Suprapubic skin (tissue), 4 donors: Measurements from ENCODE around the gene GSAP. TPM values are rescaled to one million over a fixed set of nuclear protein-coding genes. Genes with fewer than 3 reads are reported as not detected.

ENCODE experiments used
- DNase-seq, 2 donors: peaks; one replicate each; pipeline ENCODE4 v3.0.0-alpha.2; 2019; ENCODE audit warnings: low spot score in 2 of 2
- H3K27ac ChIP-seq: fragments of 200-600 bp; sonication (generic); one replicate; pipeline ENCODE4 v1.5.1; 2019
- H3K27me3 ChIP-seq: fragments of 200-600 bp; sonication (generic); one replicate; pipeline ENCODE4 v1.5.1; 2019
- H3K36me3 ChIP-seq: fragments of 200-600 bp; sonication (generic); one replicate; pipeline ENCODE4 v1.5.1; 2019
- H3K4me1 ChIP-seq: fragments of 200-600 bp; sonication (generic); one replicate; pipeline ENCODE4 v1.5.1; 2019
- H3K4me3 ChIP-seq: fragments of 200-600 bp; sonication (generic); one replicate; pipeline ENCODE4 v1.5.1; 2019; ENCODE audit warnings: mild to moderate bottlenecking
- H3K9me3 ChIP-seq: fragments of 200-600 bp; sonication (generic); one replicate; pipeline ENCODE4 v1.5.1; 2019
- CTCF ChIP-seq, 2 donors: fragments of 200-600 bp in 1 of 2; fragments of 450-650 bp in 1 of 2; sonication (generic) in 1 of 2; IDR thresholded peaks; one replicate each; pipeline ENCODE4 v1.5.1; 2016 to 2019; ENCODE audit warnings: antibody characterized with exemption in 2 of 2, mild to moderate bottlenecking in 1 of 2, moderate library complexity in 1 of 2
- EP300 ChIP-seq: sonication (generic); formaldehyde crosslinking; IDR thresholded peaks from one replicate; pipeline ENCODE4 v1.6.1; 2017; ENCODE audit warnings: antibody characterized with exemption
- POLR2A ChIP-seq, 2 donors: fragments of 450-650 bp; IDR thresholded peaks; one replicate each; pipeline ENCODE4 v1.6.1; 2017; ENCODE audit warnings: antibody characterized with exemption in 2 of 2, mild to moderate bottlenecking in 2 of 2, moderate library complexity in 2 of 2
- POLR2AphosphoS5 ChIP-seq, 3 donors: sonication (generic); formaldehyde crosslinking; IDR thresholded peaks; one replicate each; pipeline ENCODE4 v1.6.1; 2017; ENCODE audit warnings: antibody characterized with exemption in 3 of 3
- WGBS: methylation state at CpG from one replicate; pipeline ENCODE4 v1.1.5; 2018; 5-methylcytosine and 5-hydroxymethylcytosine counted together
- total RNA-seq, 4 donors: library from RNA; depleted of rRNA; stranded (reverse); fragments of >200 nt; gene quantifications; one replicate each; pipeline ENCODE4 v1.1.0, GENCODE V29; 2016

The GSAP gene
- total RNA-seq, 4 donors from 2014 or later: 11.8 to 52.8 (median 17.2) TPM

DNA sequence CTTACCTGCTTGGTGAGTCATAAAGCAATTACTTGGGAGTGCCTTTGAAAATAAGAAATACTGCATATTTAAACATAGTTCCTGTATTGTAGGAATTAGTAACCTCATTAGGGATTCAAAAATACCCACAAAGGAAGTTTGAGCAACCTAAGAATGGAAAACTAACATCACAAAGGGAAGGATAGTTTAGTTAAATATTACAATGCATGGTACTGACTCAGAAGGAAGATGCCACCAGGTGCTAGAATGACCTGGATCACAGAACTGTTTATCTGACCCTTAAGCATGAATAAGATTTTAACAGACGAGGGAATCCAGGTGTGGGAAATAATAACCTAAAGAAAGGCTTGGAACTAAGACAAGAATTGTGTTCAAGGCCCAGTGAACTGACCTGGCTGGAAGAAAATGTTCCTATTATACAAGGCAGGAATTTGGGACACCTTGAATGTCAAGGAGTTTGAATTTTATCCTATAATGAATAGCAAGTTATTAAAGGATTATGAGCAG, 106.4 kb downstream of the GSAP start:
- TF ChIP-seq POLR2AphosphoS5 (IDR thresholded peaks at IDR 0.05) (no peak), EP300 (no peak), POLR2A (IDR thresholded peaks at IDR 0.05) (no peak), CTCF (IDR thresholded peaks at IDR 0.05) (no peak)
- WGBS: 61% methylated on average over 1 of the region's 1 CpG
- H3K27ac ChIP-seq: no peak overlapping the region
- H3K27me3 ChIP-seq: no peaks in the 10 kb centered on the region
- H3K9me3 ChIP-seq: no peaks in the 10 kb centered on the region
- H3K4me3 ChIP-seq: no peak overlapping the region
- H3K36me3 ChIP-seq: peaks cover 3% of the 10 kb centered on the region
- no peak for DNase-seq
- H3K4me1 ChIP-seq: peaks cover 41% of the 10 kb centered on the region

- no CpG with 5 or more reads among the region's 4 CpGs for WGBS
- TF ChIP-seq POLR2AphosphoS5 (IDR thresholded peaks at IDR 0.05) (no peak), POLR2A (IDR thresholded peaks at IDR 0.05) (no peak)
- H3K9me3 ChIP-seq: no peaks in the 10 kb centered on the region
- H3K4me1 ChIP-seq: peaks cover 38% of the 10 kb centered on the region
- no peak for DNase-seq
- H3K27me3 ChIP-seq: no peaks in the 10 kb centered on the region
- H3K4me3 ChIP-seq: no peak overlapping the region
- H3K27ac ChIP-seq: no peak overlapping the region
- no peaks in the 10 kb centered on the region for H3K36me3 ChIP-seq
These were observed 107.4 kb downstream of the GSAP start for GRCh38 chr7:77308792-77309191.

- Histone ChIP-seq H3K27ac (no peak overlapping the region), H3K36me3 (no peaks in the 10 kb centered on the region), H3K27me3 (no peaks in the 10 kb centered on the region), H3K4me1 (peaks cover 24% of the 10 kb centered on the region), H3K4me3 (no peak overlapping the region), H3K9me3 (no peaks in the 10 kb centered on the region)
- TF ChIP-seq POLR2AphosphoS5 (IDR thresholded peaks at IDR 0.05) (no peak), EP300 (no peak), CTCF (IDR thresholded peaks at IDR 0.05) (no peak), POLR2A (IDR thresholded peaks at IDR 0.05) (no peak)
- DNase-seq: no peak
- 85% methylated on average over 17 of the region's 17 CpGs for WGBS
These were observed 109.7 kb downstream of the GSAP start for GRCh38 chr7:77306231-77307067.

- Histone ChIP-seq H3K9me3 (peaks cover 5% of the 10 kb centered on the region), H3K27ac (no peak overlapping the region), H3K4me1 (no peaks in the 10 kb centered on the region), H3K36me3 (peaks cover 21% of the 10 kb centered on the region), H3K27me3 (no peaks in the 10 kb centered on the region), H3K4me3 (no peak overlapping the region)
- no peak for TF ChIP-seq POLR2AphosphoS5 (IDR thresholded peaks at IDR 0.05)
- no peak for DNase-seq
- 95% methylated on average over 2 of the region's 2 CpGs for WGBS
These were observed 120.6 kb downstream of the GSAP start for GRCh38 chr7:77295549-77295948.

DNA sequence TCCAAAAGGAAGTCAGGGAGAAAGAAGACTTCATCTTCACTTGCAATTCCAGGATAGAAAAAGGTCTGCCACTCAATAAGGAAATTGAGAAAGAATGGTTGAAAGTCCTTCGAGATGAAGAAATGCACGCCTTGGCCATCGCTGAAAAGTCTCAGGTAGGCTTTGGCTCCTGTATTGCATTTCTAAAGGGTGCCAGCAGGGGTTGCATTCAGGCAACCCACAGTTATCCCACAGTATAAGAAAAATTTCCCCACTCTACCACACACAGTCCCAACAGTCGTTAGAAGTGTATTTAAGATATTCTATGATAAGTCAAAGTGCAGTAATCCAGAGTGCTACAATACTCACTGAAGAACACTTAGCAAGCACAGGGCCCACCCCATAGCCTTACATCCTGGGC, 123.1 kb downstream of the GSAP start:
- H3K36me3 ChIP-seq: peaks cover 27% of the 10 kb centered on the region
- DNase-seq: no peak
- TF ChIP-seq EP300 (no peak), POLR2AphosphoS5 (IDR thresholded peaks at IDR 0.05) (no peak), CTCF (IDR thresholded peaks at IDR 0.05) (no peak), POLR2A (IDR thresholded peaks at IDR 0.05) (no peak)

DNA sequence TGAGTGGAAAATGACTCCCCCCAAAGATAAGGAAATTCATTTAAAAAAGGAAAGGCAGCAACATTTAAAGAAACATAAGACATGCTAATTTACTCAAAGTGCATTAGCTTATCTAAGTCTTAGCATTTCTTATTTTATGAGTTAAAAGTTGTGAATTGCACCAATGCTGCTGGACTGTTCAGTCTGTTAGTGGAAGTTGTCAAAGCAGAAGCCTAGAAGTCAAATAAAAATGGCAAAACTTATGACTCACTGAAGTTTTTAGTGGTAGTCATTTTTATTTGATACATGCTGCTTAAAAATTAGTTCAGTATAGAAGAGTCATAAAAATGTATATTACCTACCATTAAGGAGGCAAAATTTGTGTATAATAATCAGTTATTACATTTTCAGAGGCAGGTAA, 125.7 kb downstream of the GSAP start:
- DNase-seq: no peak
- H3K36me3 ChIP-seq: peaks cover 20% of the 10 kb centered on the region

More for the DNA sequence above, 123.1 kb downstream of the GSAP start:
- H3K4me1 ChIP-seq: no peaks in the 10 kb centered on the region
- peaks cover 5% of the 10 kb centered on the region for H3K9me3 ChIP-seq
- no peak overlapping the region for H3K4me3 ChIP-seq
- no peaks in the 10 kb centered on the region for H3K27me3 ChIP-seq
- 93% methylated on average over 4 of the region's 4 CpGs for WGBS
- no peak overlapping the region for H3K27ac ChIP-seq

More for the DNA sequence above, 125.7 kb downstream of the GSAP start:
- Histone ChIP-seq H3K27me3 (no peaks in the 10 kb centered on the region), H3K4me3 (no peak overlapping the region), H3K27ac (no peak overlapping the region), H3K9me3 (no peaks in the 10 kb centered on the region), H3K4me1 (no peaks in the 10 kb centered on the region)
- TF ChIP-seq POLR2A (IDR thresholded peaks at IDR 0.05) (no peak), CTCF (IDR thresholded peaks at IDR 0.05) (no peak), POLR2AphosphoS5 (IDR thresholded peaks at IDR 0.05) (no peak), EP300 (no peak)
